SK-N-SH treated with all-trans-retinoic acid at 6 μM for 48 hours (cell line): ENCODE results near the gene GK.

Experiments used
- ATAC-seq: fragments of 200-7000 bp; cut with Tn5 transposase; 3 replicates; pipeline ENCODE4 v1.9.1; 2020; ENCODE audit warnings: mild to moderate bottlenecking, moderate library complexity
- ARNTL ChIP-seq: fragments of 450-650 bp; formaldehyde crosslinking; IDR thresholded peaks from 2 replicates; pipeline ENCODE4 v1.5.0; 2020; ENCODE audit warnings: low read depth, mild to moderate bottlenecking, moderate library complexity, borderline replicate concordance
- BACH2 ChIP-seq: fragments of 250-450 bp; sonication (Bioruptor Pico); IDR thresholded peaks from 2 replicates; pipeline ENCODE4 v1.9.0; 2021; ENCODE audit warnings: mild to moderate bottlenecking, borderline replicate concordance
- CSDC2 ChIP-seq: fragments of 250-450 bp; sonication (Bioruptor Pico); IDR thresholded peaks from 2 replicates; pipeline ENCODE4 v1.5.0; 2020; ENCODE audit warnings: mild to moderate bottlenecking, moderate library complexity
- ESRRG ChIP-seq: fragments of 250-450 bp; sonication (Bioruptor Pico); IDR thresholded peaks from 2 replicates; pipeline ENCODE4 v1.6.1; 2021; ENCODE audit warnings: mild to moderate bottlenecking
- GLIS3 ChIP-seq: fragments of 250-450 bp; sonication (Bioruptor Pico); IDR thresholded peaks from 2 replicates; pipeline ENCODE4 v1.5.0; 2020; ENCODE audit warnings: mild to moderate bottlenecking, moderate library complexity
- ISL1 ChIP-seq: fragments of 250-450 bp; sonication (Bioruptor Pico); IDR thresholded peaks from 2 replicates; pipeline ENCODE4 v2.1.2; 2022; ENCODE audit warnings: mild to moderate bottlenecking, moderate library complexity
- OSR1 ChIP-seq: fragments of 250-450 bp; sonication (Bioruptor Pico); IDR thresholded peaks from 2 replicates; pipeline ENCODE4 v1.8.0; 2022; ENCODE audit warnings: moderate library complexity, mild to moderate bottlenecking, inconsistent platforms
- PPARA ChIP-seq: fragments of 250-450 bp; sonication (Bioruptor Pico); IDR thresholded peaks from 2 replicates; pipeline ENCODE4 v1.5.0; 2020; ENCODE audit warnings: mild to moderate bottlenecking, borderline replicate concordance
- SNAI2 ChIP-seq: fragments of 250-450 bp; sonication (Bioruptor Pico); IDR thresholded peaks from 2 replicates; pipeline ENCODE4 v1.5.0; 2020; ENCODE audit warnings: mild to moderate bottlenecking, moderate library complexity
- TCF4 ChIP-seq: fragments of 250-450 bp; sonication (Bioruptor Pico); IDR thresholded peaks from 2 replicates; pipeline ENCODE4 v1.8.0; 2021; ENCODE audit warnings: mild to moderate bottlenecking, moderate library complexity, borderline replicate concordance
- TOX ChIP-seq: fragments of 250-450 bp; sonication (Bioruptor Pico); IDR thresholded peaks from 2 replicates; pipeline ENCODE4 v1.8.0; 2021; ENCODE audit warnings: mild to moderate bottlenecking, moderate library complexity, borderline replicate concordance
- ZC3H10 ChIP-seq: fragments of 250-450 bp; sonication (Bioruptor Pico); IDR thresholded peaks from 2 replicates; pipeline ENCODE4 v1.5.1; 2021; ENCODE audit warnings: mild to moderate bottlenecking, moderate library complexity
- ZFP30 ChIP-seq: fragments of 450-650 bp; formaldehyde crosslinking; IDR thresholded peaks from 2 replicates; pipeline ENCODE4 v1.5.0; 2022; ENCODE audit warnings: mild to moderate bottlenecking, moderate library complexity
- ZNF565 ChIP-seq: fragments of 450-650 bp; formaldehyde crosslinking; conservative IDR thresholded peaks from 2 replicates; pipeline ENCODE4 v1.5.0; 2020; ENCODE audit warnings: low read depth, mild to moderate bottlenecking, moderate library complexity
- ZNF70 ChIP-seq: fragments of 450-650 bp; formaldehyde crosslinking; IDR thresholded peaks from 2 replicates; pipeline ENCODE4 v1.5.0; 2020; ENCODE audit warnings: mild to moderate bottlenecking, moderate library complexity
- ZNF8 ChIP-seq: fragments of 450-650 bp; formaldehyde crosslinking; IDR thresholded peaks from 2 replicates; pipeline ENCODE4 v1.5.0; 2020; ENCODE audit warnings: mild to moderate bottlenecking, moderate library complexity
- TF ChIP-seq, protein P1 (sequence below): fragments of 250-450 bp; sonication (Bioruptor Pico); IDR thresholded peaks from 2 replicates; pipeline ENCODE4 v1.8.0; 2020; ENCODE audit warnings: mild to moderate bottlenecking, moderate library complexity, borderline replicate concordance
- TF ChIP-seq, protein P2 (sequence below): fragments of 250-450 bp; sonication (Bioruptor Pico); IDR thresholded peaks from 2 replicates; pipeline ENCODE4 v1.5.1; 2020; ENCODE audit warnings: low read depth, mild to moderate bottlenecking, moderate library complexity
- TF ChIP-seq, protein P3 (sequence below): fragments of 250-450 bp; sonication (Bioruptor Pico); IDR thresholded peaks from 2 replicates; pipeline ENCODE4 v1.5.0; 2020; ENCODE audit warnings: mild to moderate bottlenecking, moderate library complexity
- TF ChIP-seq, protein P4 (sequence below): fragments of 250-450 bp; sonication (Bioruptor Pico); IDR thresholded peaks from 2 replicates; pipeline ENCODE4 v1.8.0; 2021; ENCODE audit warnings: low read depth, mild to moderate bottlenecking, moderate library complexity, borderline replicate concordance
- TF ChIP-seq, protein P5 (sequence below): fragments of 250-450 bp; sonication (Bioruptor Pico); IDR thresholded peaks from 2 replicates; pipeline ENCODE4 v1.5.1; 2021; ENCODE audit warnings: mild to moderate bottlenecking, moderate library complexity

The GK gene

DNA sequence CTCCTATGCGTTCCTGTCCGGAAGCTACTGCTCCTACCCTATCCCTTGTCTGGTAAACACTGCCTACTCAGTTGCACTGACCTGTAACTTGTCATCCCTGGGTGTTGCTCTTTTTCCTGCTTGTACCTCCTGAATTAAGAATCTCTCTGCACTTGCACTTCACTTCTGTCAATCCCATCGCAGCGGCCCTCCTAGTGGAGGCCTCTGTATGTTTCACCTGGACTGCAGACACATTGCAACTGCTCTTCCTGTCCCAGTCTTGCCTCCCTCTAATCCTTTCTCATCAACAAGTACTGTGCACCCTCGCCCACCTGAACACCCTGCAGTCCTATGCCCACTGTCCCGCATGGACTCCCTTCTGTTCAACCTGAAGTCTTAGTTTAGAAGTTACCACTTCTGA, 8.0 kb downstream of the GK start:
- TF ChIP-seq, protein P1, sequence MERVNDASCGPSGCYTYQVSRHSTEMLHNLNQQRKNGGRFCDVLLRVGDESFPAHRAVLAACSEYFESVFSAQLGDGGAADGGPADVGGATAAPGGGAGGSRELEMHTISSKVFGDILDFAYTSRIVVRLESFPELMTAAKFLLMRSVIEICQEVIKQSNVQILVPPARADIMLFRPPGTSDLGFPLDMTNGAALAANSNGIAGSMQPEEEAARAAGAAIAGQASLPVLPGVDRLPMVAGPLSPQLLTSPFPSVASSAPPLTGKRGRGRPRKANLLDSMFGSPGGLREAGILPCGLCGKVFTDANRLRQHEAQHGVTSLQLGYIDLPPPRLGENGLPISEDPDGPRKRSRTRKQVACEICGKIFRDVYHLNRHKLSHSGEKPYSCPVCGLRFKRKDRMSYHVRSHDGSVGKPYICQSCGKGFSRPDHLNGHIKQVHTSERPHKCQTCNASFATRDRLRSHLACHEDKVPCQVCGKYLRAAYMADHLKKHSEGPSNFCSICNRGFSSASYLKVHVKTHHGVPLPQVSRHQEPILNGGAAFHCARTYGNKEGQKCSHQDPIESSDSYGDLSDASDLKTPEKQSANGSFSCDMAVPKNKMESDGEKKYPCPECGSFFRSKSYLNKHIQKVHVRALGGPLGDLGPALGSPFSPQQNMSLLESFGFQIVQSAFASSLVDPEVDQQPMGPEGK (CRISPR knock-in tag), result no peak
- TF ChIP-seq ZNF70, result no peak
- TF ChIP-seq ISL1 (CRISPR knock-in tag), result no peak
- TF ChIP-seq PPARA (CRISPR knock-in tag), result no peak
- TF ChIP-seq, protein P2, sequence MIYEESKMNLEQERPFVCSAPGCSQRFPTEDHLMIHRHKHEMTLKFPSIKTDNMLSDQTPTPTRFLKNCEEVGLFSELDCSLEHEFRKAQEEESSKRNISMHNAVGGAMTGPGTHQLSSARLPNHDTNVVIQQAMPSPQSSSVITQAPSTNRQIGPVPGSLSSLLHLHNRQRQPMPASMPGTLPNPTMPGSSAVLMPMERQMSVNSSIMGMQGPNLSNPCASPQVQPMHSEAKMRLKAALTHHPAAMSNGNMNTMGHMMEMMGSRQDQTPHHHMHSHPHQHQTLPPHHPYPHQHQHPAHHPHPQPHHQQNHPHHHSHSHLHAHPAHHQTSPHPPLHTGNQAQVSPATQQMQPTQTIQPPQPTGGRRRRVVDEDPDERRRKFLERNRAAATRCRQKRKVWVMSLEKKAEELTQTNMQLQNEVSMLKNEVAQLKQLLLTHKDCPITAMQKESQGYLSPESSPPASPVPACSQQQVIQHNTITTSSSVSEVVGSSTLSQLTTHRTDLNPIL (CRISPR knock-in tag), result no peak
- no peak for TF ChIP-seq ZNF8
- no peak for TF ChIP-seq TOX (CRISPR knock-in tag)
- TF ChIP-seq, protein P3, sequence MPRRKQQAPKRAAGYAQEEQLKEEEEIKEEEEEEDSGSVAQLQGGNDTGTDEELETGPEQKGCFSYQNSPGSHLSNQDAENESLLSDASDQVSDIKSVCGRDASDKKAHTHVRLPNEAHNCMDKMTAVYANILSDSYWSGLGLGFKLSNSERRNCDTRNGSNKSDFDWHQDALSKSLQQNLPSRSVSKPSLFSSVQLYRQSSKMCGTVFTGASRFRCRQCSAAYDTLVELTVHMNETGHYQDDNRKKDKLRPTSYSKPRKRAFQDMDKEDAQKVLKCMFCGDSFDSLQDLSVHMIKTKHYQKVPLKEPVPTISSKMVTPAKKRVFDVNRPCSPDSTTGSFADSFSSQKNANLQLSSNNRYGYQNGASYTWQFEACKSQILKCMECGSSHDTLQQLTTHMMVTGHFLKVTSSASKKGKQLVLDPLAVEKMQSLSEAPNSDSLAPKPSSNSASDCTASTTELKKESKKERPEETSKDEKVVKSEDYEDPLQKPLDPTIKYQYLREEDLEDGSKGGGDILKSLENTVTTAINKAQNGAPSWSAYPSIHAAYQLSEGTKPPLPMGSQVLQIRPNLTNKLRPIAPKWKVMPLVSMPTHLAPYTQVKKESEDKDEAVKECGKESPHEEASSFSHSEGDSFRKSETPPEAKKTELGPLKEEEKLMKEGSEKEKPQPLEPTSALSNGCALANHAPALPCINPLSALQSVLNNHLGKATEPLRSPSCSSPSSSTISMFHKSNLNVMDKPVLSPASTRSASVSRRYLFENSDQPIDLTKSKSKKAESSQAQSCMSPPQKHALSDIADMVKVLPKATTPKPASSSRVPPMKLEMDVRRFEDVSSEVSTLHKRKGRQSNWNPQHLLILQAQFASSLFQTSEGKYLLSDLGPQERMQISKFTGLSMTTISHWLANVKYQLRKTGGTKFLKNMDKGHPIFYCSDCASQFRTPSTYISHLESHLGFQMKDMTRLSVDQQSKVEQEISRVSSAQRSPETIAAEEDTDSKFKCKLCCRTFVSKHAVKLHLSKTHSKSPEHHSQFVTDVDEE, result no peak
- no peak for TF ChIP-seq ARNTL (CRISPR knock-in tag)
- no peak for TF ChIP-seq ZNF565 (CRISPR knock-in tag)
- TF ChIP-seq ZC3H10 (CRISPR knock-in tag), result no peak
- ATAC-seq, result no peak

DNA sequence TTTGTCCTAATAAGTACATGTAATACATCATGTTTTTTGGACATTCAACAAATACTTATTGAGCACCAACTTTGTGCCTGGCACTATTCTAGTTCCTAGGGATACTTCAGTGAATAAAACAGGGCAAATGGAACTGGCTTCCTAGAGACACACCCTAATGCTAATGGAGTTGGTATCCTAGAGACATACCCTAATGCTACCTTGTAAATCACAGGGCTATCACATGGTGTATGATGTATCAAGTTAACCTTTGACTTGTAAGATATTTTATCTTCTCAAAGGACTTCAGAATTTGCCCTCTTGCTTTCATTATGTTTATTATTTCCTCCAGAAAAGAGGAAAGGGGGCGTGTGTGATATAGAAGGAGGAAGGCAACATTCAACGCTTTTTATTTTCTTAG, 10.1 kb downstream of the GK start:
- TF ChIP-seq, protein P4, sequence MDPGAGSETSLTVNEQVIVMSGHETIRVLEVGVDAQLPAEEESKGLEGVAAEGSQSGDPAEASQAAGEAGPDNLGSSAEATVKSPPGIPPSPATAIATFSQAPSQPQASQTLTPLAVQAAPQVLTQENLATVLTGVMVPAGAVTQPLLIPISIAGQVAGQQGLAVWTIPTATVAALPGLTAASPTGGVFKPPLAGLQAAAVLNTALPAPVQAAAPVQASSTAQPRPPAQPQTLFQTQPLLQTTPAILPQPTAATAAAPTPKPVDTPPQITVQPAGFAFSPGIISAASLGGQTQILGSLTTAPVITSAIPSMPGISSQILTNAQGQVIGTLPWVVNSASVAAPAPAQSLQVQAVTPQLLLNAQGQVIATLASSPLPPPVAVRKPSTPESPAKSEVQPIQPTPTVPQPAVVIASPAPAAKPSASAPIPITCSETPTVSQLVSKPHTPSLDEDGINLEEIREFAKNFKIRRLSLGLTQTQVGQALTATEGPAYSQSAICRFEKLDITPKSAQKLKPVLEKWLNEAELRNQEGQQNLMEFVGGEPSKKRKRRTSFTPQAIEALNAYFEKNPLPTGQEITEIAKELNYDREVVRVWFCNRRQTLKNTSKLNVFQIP (CRISPR knock-in tag), result no peak
- TF ChIP-seq OSR1 (no peak), GLIS3 (CRISPR knock-in tag) (no peak), TOX (CRISPR knock-in tag) (no peak), ZFP30 (no peak), ISL1 (CRISPR knock-in tag) (no peak), TCF4 (CRISPR knock-in tag) (no peak), PPARA (CRISPR knock-in tag) (no peak), ZNF565 (CRISPR knock-in tag) (no peak), ESRRG (CRISPR knock-in tag) (no peak), ARNTL (CRISPR knock-in tag) (no peak), SNAI2 (no peak)
- TF ChIP-seq, protein P1 (CRISPR knock-in tag), result no peak
- TF ChIP-seq, protein P5, sequence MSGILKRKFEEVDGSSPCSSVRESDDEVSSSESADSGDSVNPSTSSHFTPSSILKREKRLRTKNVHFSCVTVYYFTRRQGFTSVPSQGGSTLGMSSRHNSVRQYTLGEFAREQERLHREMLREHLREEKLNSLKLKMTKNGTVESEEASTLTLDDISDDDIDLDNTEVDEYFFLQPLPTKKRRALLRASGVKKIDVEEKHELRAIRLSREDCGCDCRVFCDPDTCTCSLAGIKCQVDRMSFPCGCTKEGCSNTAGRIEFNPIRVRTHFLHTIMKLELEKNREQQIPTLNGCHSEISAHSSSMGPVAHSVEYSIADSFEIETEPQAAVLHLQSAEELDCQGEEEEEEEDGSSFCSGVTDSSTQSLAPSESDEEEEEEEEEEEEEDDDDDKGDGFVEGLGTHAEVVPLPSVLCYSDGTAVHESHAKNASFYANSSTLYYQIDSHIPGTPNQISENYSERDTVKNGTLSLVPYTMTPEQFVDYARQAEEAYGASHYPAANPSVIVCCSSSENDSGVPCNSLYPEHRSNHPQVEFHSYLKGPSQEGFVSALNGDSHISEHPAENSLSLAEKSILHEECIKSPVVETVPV, result no peak
- no peak for ATAC-seq

DNA sequence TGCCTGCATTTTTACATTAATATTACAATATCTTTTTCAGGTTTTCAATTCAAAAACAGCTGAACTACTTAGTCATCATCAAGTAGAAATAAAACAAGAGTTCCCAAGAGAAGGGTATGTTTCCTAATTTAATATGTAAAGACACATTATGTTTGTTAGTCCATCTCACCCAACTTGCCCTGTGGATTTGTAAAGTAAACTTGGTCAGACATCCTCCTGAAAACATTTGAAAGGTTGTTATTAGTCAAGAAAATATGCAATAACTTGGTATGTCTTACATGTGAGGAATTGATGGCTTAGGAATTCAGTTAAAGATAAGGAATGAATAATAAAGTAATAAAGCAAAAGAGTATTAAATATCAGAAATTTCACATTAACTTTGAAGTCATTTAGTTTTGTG, 12.2 kb downstream of the GK start:
- no peak for ATAC-seq
- TF ChIP-seq, protein P5, result no peak
- TF ChIP-seq ZFP30 (no peak), SNAI2 (no peak), BACH2 (CRISPR knock-in tag) (no peak), CSDC2 (CRISPR knock-in tag) (no peak)
- TF ChIP-seq, protein P1 (CRISPR knock-in tag), result no peak
